22Rv1 (cell line): ENCODE data around the gene GSTA4.

Experiments used
- CTCF ChIP-seq: fragments of 450-650 bp; IDR thresholded peaks from 2 replicates; pipeline ENCODE4 v1.5.1; 2017; ENCODE audit warnings: mild to moderate bottlenecking
- ZFX ChIP-seq: fragments of 450-650 bp; IDR thresholded peaks from 2 replicates; pipeline ENCODE4 v1.6.1; 2017; ENCODE audit warnings: antibody characterized with exemption, borderline replicate concordance

GRCh38 chr6:52995913-52996645 lies 995 bp upstream of the GSTA4 start:
- TF ChIP-seq CTCF (no peak), ZFX (no peak)
